ENCODE data around the gene ASIC1.

DNA sequence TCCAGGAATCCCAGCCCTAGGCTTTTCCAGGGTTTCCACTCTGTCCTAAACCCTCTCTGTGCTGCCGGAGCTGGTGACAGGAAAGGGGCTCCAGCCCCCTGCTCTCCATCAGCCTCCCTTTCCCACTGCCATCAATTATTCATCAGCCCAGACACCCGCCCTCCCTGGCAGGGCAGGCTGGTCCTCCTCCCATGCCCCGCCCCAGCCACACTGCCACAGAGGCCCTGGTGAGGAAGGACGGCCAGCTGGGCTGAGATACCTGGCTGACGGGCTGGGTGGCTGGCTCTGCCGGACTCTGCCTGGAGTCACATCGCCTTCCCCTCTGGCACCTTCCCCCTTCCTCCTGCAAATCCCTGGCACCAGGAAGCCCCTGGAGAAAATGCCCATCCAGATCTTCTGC lies 15.8 kb downstream of the ASIC1 start:
- TF ChIP-seq CTCF (IDR thresholded peaks at IDR 0.05), result no peak
- TF ChIP-seq POLR2A (IDR thresholded peaks at IDR 0.05), result no peak
